Lung microvascular endothelial cell (primary cell): ENCODE measurements around the gene ANO2. TPM values are rescaled to one million over a fixed set of nuclear protein-coding genes. Genes with fewer than 3 reads are reported as not detected.

ENCODE experiments used
- DNase-seq, 2 donors: peaks; one replicate each; pipeline versions ENCODE4 v3.0.0 to v3.0.0-alpha.2; 2010; ENCODE audit warnings: low read depth in 2 of 2
- total RNA-seq: library from RNA; depleted of rRNA; stranded (reverse); fragments of >200 nt; gene quantifications from 2 replicates; pipeline ENCODE4 v1.2.1, GENCODE V29; 2014

The ANO2 gene
- total RNA-seq, 1 donor from 2014 or later: 84.1 TPM

- DNase-seq: peak; percentile 89 to 92
Observed at GRCh38 chr12:5586201-5586600, 358.9 kb downstream of the ANO2 start.

DNA sequence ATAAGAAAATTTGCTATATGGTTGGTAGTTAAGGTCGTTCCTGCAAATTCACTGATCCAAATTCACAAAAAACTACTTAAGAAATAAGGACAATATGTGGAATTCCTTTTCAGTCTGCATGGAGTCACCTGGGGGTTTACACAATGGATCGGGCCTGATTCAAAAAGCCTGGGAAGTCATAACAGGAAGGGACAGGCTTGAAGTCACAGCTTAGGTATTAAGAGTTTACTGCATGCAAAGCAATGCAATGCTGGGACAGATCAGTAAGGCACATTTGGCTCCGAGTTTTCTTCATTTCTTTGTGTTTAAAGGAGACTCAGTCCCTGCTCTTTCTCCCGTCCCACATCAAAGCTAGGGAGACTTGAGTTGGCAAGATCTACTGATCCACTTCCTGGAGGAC, 359.9 kb downstream of the ANO2 start:
- peak in 1 of 2 donors; percentile 58 for DNase-seq

GRCh38 chr12:5584412-5585175, 360.5 kb downstream of the ANO2 start:
- no peak for DNase-seq

DNA sequence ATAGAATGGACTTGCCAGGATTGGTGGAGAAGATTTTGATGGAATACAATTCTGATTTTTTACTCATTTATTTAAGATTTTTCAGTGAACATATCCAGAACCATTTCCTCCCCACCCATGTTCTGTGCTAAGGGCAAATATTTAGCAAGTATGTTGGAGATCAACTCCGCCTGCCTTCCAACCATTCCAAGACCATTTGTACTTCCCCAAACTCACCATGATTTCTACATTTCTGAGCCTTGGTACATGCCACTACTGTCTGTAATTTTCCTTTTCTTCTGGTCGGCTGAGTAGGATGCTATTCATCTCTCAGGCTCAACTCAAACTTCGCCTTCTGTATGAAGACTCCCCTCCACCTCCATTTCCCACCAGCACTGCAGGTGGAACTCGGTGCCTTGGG, 362.5 kb downstream of the ANO2 start:
- no peak for DNase-seq

- peak in 1 of 2 donors; percentile 71 for DNase-seq
Observed at GRCh38 chr12:5582018-5582417, 363.0 kb downstream of the ANO2 start.

DNA sequence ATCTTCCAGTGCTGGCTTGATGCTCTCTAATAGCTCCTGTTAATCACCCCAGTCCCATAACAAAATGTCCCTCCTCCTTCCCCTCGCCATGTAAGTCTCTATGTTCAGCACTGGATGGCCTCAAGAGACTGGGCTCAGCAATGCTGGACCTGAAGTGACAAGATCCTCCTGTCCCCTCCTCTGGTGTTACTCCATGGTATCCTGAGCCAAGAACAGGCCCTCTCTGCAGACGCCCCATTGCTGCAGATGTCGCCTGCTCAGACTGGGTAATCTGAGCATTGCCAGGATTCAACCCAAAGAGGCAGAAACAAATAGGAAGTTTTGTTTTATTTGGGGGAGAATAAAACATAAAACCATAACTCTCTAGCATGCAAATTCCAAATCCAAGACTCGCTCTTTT, 363.4 kb downstream of the ANO2 start:
- no peak for DNase-seq

DNA sequence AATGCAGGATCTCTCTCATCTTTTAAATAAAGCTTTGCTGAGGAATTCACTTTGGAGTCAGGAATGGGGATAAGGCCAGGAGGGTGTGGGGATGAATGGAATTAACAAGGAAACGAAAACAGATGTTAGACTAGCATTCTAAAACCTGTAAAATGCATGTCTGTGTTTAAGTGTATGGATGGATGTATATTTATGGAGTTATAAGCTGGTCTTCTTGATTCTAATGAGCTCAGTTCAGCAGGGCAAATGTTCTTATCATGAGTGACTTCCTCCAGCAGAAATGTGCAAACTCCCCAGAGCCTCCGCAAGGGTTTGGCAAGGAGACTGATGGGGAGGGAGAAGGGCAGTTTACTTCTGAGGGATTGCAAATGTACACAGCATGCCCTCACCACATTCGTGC, 364.0 kb downstream of the ANO2 start:
- no peak for DNase-seq

GRCh38 chr12:5578775-5579174, 366.3 kb downstream of the ANO2 start:
- DNase-seq: no peak

GRCh38 chr12:5577741-5578140, 367.3 kb downstream of the ANO2 start:
- no peak for DNase-seq

GRCh38 chr12:5577211-5577612, 367.8 kb downstream of the ANO2 start:
- DNase-seq: peak in 1 of 2 donors; percentile 25

- DNase-seq: no peak
Observed at GRCh38 chr12:5575987-5576386, 369.1 kb downstream of the ANO2 start.

DNA sequence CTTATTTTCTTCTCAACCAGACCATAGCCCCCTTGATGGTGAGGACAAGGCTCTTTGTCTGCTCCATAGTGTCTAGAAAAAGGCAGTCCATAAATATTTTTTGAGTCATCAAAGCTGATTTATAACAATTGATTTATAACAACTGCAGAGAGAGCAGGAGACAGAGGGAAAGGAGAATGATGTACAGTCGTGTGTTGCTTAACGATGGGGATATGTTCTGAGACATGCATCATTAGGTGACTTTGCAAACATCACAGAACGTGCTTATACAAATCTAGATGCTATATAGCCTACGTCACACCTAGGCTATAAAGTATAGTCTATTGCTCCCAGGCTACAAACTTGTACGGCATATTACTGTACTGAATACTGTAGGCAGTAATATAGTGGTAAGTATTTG, 369.8 kb downstream of the ANO2 start:
- DNase-seq: no peak

GRCh38 chr12:5573390-5573789, 371.7 kb downstream of the ANO2 start:
- DNase-seq: no peak

DNA sequence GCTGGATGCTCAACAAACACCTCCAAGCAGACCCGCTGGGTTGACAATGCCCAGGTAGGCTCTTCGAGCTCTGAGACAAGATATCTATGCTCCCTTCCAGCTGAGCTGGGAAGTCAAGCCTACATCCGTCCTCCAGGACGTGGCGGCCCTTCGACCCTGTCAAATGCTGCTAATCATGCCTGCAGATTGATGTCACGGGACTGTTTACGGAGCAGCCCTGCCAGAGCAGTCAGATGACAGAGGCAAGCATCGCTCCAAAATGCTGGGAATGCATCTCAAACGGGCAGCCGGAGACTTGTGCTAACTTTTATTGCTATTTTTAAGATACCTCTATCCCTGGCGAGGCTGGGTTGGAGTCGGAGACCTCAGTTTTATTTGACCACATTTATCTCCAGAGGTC, 373.9 kb downstream of the ANO2 start:
- DNase-seq: no peak

DNA sequence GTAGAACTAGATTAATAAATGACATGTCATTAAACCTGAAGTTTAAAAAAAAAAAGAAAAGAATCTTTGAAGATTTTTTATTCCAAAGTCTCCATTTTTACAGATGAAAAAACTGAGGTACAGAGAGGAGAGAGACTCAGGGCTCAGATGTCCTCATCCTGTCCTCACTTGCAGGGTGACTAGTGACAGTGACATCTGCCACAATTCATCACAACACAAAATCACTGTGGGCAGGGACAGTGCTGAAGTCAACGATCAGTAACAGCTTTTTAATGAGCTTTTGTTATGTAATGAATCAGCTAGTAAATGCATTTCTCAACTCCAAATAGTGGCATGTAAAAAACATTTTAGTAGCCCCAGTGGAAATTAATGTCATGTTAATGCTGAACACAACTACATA, 374.6 kb downstream of the ANO2 start:
- DNase-seq: no peak

DNA sequence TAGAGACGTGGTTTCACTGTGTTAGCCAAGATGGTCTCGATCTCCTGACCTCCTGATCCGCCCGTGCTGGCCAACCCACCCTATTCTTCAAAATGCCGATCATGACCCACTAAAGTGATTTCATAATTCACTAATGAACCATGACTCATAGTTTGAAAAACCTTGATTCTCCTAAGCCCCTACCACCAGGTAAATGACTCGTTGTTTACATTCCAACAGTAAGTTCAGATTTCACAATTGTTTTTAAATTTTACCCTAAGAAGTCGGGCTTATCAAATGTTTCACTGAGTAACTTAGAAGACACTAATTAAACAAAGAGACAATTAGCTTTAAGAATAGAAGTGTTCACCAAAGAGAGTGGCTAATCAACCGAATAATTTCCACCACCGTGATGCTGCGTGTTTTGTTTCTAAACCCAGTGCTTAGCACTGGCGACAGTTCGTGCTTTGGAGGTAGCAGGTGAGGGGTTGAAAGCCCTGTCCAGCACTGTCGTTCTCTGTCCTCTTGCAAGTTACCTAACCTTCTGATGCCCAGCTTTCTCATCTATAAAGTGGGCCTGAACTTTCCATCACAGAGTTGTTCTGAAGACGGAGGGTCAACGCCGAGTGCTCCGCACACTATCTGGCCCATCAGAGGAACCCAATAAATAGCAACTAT, 376.6 kb downstream of the ANO2 start:
- no peak for DNase-seq

DNA sequence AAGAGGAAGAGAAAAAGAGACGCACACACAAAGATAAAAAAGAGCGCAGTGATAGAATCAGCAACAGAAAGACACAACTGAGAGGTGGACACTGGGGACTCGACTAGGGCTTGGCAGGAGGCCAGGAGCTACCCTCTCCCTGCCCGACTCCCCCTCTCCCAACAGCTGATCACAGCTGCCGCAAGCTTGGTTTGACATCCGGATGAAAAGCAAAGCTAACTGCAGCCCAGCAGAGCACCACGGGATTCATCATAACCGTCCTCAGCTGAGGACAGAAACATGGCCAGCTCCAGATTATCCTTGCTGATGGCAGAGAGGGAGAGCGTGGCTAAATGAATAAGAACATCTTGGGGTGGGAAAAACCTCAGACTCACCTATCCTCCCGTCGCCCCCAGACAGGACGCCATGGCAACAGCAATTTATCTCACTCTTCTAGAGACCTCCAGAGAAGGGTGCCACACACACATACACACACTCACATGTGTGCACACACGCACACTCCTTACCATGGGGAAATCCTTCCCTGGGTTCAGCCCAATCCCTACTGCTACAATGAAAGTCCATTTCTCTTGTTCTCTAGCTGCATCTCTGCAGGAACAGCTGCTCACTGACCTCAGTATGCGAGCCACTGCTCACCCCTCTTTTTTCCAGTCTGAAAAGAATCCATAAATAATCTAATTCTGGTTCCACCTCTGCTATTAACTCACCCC, 377.9 kb downstream of the ANO2 start:
- DNase-seq: no peak

DNA sequence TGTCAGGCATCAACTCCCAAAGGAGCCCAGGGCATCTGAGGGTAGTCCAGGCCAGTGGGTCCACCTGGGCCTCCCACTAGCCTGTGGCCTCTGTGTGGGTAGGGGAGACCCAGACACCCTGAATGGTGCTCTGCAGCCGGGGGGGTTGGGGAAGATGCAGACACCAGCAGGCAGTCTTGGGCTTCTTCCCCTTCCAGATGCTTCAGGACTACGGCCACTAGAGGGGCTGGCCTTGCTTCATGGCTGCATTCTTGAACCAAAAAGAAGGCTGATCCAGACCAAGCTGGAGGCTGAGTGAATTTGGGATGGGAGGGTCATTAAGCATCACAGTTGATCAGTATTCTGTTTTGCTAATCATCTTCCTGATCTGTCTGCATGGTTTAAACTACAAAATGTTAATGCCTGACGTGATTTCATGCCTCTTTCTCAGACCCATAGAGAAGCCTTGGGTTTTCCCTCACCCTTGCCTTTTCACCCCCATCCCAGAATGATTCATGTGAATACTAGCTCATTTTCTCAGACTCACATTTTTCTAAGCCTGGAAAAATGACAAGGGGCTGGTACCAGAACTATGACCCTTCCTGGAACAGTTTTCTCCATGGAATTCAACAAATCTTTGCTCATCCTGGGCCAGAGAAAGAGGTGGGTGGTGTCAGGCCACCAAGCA, 379.0 kb downstream of the ANO2 start:
- DNase-seq: no peak

DNA sequence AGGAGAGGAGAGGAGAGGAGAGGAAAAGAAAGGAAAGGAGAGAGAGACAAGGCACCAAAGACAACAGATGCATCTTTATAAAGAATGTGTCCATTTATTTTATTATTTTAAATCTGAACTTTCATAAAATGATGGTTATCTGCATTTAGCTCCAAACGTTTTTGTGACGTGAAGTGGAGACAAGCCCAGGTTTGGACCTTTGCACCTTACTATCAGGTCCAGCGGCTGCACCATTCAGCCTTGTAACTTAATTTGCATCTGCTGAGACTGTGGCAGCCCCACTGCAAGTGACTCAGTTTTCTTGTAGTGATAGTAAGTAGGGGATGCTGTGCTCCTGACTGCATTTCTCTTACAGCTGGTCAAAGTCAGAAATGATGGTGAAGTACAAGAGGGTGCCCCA, 382.5 kb downstream of the ANO2 start:
- DNase-seq: no peak

GRCh38 chr12:5561846-5562245, 383.2 kb downstream of the ANO2 start:
- no peak for DNase-seq

GRCh38 chr12:5561057-5561456, 384.0 kb downstream of the ANO2 start:
- peak in 1 of 2 donors; percentile 43 for DNase-seq

DNA sequence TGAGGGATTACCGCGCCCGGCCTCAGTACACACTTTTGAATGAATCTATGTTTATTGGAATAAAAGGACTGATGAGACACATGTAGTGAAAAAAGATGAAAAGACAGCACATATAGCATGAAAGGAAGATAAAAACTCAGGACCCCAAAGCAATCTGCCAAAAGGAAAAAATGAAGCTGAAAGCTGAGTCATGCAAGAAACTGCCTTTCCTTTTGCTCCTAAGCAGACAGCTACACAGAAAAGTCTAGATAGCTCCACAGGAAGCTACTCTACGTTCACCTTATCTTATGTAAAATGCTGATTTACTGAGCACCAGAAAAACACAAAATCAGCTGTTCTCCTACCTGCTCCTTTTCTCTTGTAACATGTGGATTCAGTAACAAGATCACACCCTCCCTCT, 384.8 kb downstream of the ANO2 start:
- DNase-seq: no peak
